OCI-LY1 (cell line): ENCODE measurements around the gene ADAM17.

ENCODE experiments used
- H2AFZ ChIP-seq: fragments of 200-600 bp; sonication (generic), shearing (Covaris generic); 2 replicates; pipeline ENCODE4 v1.6.0; 2014; ENCODE audit warnings: antibody characterized with exemption, mild to moderate bottlenecking, low read length
- H3F3A ChIP-seq: fragments of 200-600 bp; sonication (generic), shearing (Covaris generic); 2 replicates; pipeline ENCODE4 v1.6.0; 2014; ENCODE audit warnings: mild to moderate bottlenecking, antibody characterized with exemption, low read length, moderate library complexity; ENCODE audit not compliant: insufficient read depth
- H3K27ac ChIP-seq: fragments of 200-600 bp; sonication (generic); 2 replicates; pipeline ENCODE4 v1.5.1; 2014; ENCODE audit warnings: low read length, mixed run types, mild to moderate bottlenecking, low read depth; ENCODE audit not compliant: poor library complexity, severe bottlenecking
- H3K27me3 ChIP-seq: fragments of 200-600 bp; sonication (generic); 2 replicates; pipeline ENCODE4 v1.6.0; 2014; ENCODE audit warnings: antibody characterized with exemption, mild to moderate bottlenecking, low read length, moderate library complexity; ENCODE audit not compliant: insufficient read depth
- H3K36me3 ChIP-seq: fragments of 200-600 bp; sonication (generic); 2 replicates; pipeline ENCODE4 v1.6.1; 2014; ENCODE audit warnings: mild to moderate bottlenecking, antibody characterized with exemption, low read length, moderate library complexity, mixed read lengths; ENCODE audit not compliant: insufficient read depth
- H3K4me1 ChIP-seq: fragments of 200-600 bp; sonication (generic); 2 replicates; pipeline ENCODE4 v1.5.1; 2014; ENCODE audit warnings: mild to moderate bottlenecking, low read length, moderate library complexity; ENCODE audit not compliant: insufficient read depth, severe bottlenecking
- H3K4me2 ChIP-seq: fragments of 200-600 bp; sonication (generic), shearing (Covaris generic); 2 replicates; pipeline ENCODE4 v1.6.1; 2014; ENCODE audit warnings: low read length
- H3K4me3 ChIP-seq: fragments of 200-600 bp; sonication (generic); 2 replicates; pipeline ENCODE4 v1.5.1; 2014; ENCODE audit warnings: low read length, low read depth, mild to moderate bottlenecking, mixed read lengths; ENCODE audit not compliant: poor library complexity, severe bottlenecking
- H3K79me2 ChIP-seq: fragments of 200-600 bp; shearing (Covaris generic); 2 replicates; pipeline ENCODE4 v1.6.1; 2016; ENCODE audit warnings: mixed run types, low read length, mixed read lengths; ENCODE audit not compliant: insufficient read depth
- H3K9ac ChIP-seq: fragments of 200-600 bp; sonication (generic), shearing (Covaris generic); 2 replicates; pipeline ENCODE4 v1.6.1; 2014; ENCODE audit warnings: mild to moderate bottlenecking, low read length, mixed read lengths
- H3K9me2 ChIP-seq: fragments of 200-600 bp; sonication (generic), shearing (Covaris generic); 2 replicates; pipeline ENCODE4 v1.6.1; 2014; ENCODE audit warnings: low read depth, mild to moderate bottlenecking, low read length, mixed read lengths
- H3K9me3 ChIP-seq: fragments of 200-600 bp; shearing (Covaris generic); 2 replicates; pipeline ENCODE4 v1.6.1; 2014; ENCODE audit warnings: low read length, mixed read lengths
- H4K20me1 ChIP-seq: fragments of 200-600 bp; sonication (generic), shearing (Covaris generic); 2 replicates; pipeline ENCODE4 v1.6.0; 2016; ENCODE audit warnings: mild to moderate bottlenecking, low read length; ENCODE audit not compliant: insufficient read depth
- CTCF ChIP-seq: fragments of 200-600 bp; sonication (generic), shearing (Covaris generic); IDR thresholded peaks from 2 replicates; pipeline ENCODE4 v1.5.1; 2017; ENCODE audit warnings: mild to moderate bottlenecking, antibody characterized with exemption, low read length, moderate library complexity, mixed read lengths
- EZH2 ChIP-seq: fragments of 200-600 bp; sonication (generic), shearing (Covaris generic); IDR thresholded peaks from 2 replicates; pipeline ENCODE4 v1.8.0; 2017; ENCODE audit warnings: borderline replicate concordance, mixed run types, mild to moderate bottlenecking, antibody characterized with exemption, low read length, moderate library complexity, mixed read lengths

ADAM17 gene

GRCh38 chr2:9483107-9483506 lies 72.5 kb downstream of the ADAM17 start:
- H2AFZ ChIP-seq, result no peak overlapping the region
- H3K79me2 ChIP-seq, result no peaks in the 10 kb centered on the region
- H3K36me3 ChIP-seq, result peaks cover 94% of the 10 kb centered on the region
- no peak for TF ChIP-seq EZH2
- no peaks in the 10 kb centered on the region for H3K27me3 ChIP-seq
- H3K27ac ChIP-seq, result no peak overlapping the region
- H3K9me3 ChIP-seq, result no peaks in the 10 kb centered on the region
- H3K9me2 ChIP-seq, result no peaks in the 10 kb centered on the region
- no peak overlapping the region for H3K4me2 ChIP-seq
- H3F3A ChIP-seq, result no peaks in the 10 kb centered on the region
- no peak overlapping the region for H3K9ac ChIP-seq
- H3K4me3 ChIP-seq, result no peak overlapping the region
- peaks cover 22% of the 10 kb centered on the region for H3K4me1 ChIP-seq
- no peaks in the 10 kb centered on the region for H4K20me1 ChIP-seq

- Histone ChIP-seq H3F3A (no peaks in the 10 kb centered on the region), H3K27ac (peak overlapping the region; percentile 89), H3K9me2 (no peaks in the 10 kb centered on the region), H3K27me3 (no peaks in the 10 kb centered on the region), H3K36me3 (peaks cover 87% of the 10 kb centered on the region), H4K20me1 (no peaks in the 10 kb centered on the region), H3K79me2 (no peaks in the 10 kb centered on the region), H3K9ac (no peak overlapping the region), H3K9me3 (0 out of 2 replicates have a peak, but pooled peaks cover 2% of the 10 kb centered on the region), H2AFZ (no peak overlapping the region), H3K4me1 (peaks cover 35% of the 10 kb centered on the region), H3K4me3 (no peak overlapping the region), H3K4me2 (no peak overlapping the region; the same call in 1 of the 2 replicates)
- no peak for TF ChIP-seq EZH2
- no peak for TF ChIP-seq CTCF
Observed at GRCh38 chr2:9480157-9480556, 75.5 kb downstream of the ADAM17 start.

- Histone ChIP-seq H3K9me2 (no peaks in the 10 kb centered on the region), H3K4me3 (no peak overlapping the region), H3K27me3 (no peaks in the 10 kb centered on the region), H3K36me3 (peaks cover 71% of the 10 kb centered on the region), H3K4me1 (peaks cover 43% of the 10 kb centered on the region), H3K4me2 (no peak overlapping the region), H2AFZ (no peak overlapping the region), H3K79me2 (no peaks in the 10 kb centered on the region), H3K9me3 (0 out of 2 replicates have a peak, but pooled peaks cover 2% of the 10 kb centered on the region), H3K27ac (no peak overlapping the region), H4K20me1 (no peaks in the 10 kb centered on the region), H3F3A (no peaks in the 10 kb centered on the region), H3K9ac (no peak overlapping the region)
- TF ChIP-seq CTCF, result no peak
Observed at GRCh38 chr2:9478526-9478925, 77.1 kb downstream of the ADAM17 start.

GRCh38 chr2:9477914-9478313 lies 77.7 kb downstream of the ADAM17 start:
- no peak overlapping the region; the same call in 1 of the 2 replicates for H3K4me2 ChIP-seq
- H3K9ac ChIP-seq, result no peak overlapping the region
- no peaks in the 10 kb centered on the region for H4K20me1 ChIP-seq
- no peaks in the 10 kb centered on the region for H3K79me2 ChIP-seq
- no peak overlapping the region for H3K4me3 ChIP-seq
- no peaks in the 10 kb centered on the region for H3K27me3 ChIP-seq
- no peaks in the 10 kb centered on the region for H3K9me2 ChIP-seq
- H3K4me1 ChIP-seq, result peaks cover 45% of the 10 kb centered on the region
- no peak overlapping the region for H3K27ac ChIP-seq
- H3K36me3 ChIP-seq, result peaks cover 71% of the 10 kb centered on the region
- H3K9me3 ChIP-seq, result 0 out of 2 replicates have a peak, but pooled peaks cover 2% of the 10 kb centered on the region
- H2AFZ ChIP-seq, result no peak overlapping the region
- H3F3A ChIP-seq, result no peaks in the 10 kb centered on the region
- TF ChIP-seq EZH2, result no peak
- no peak for TF ChIP-seq CTCF
